WTC11 (cell line): ENCODE data around the gene DRGX.

ENCODE experiments used
- ATF3 ChIP-seq: sonication (generic); formaldehyde crosslinking; conservative IDR thresholded peaks from 2 replicates; pipeline ENCODE4 v1.8.1; 2022; ENCODE audit warnings: mild to moderate bottlenecking, missing genetic modification reagents
- CTCF ChIP-seq: fragments of 200-600 bp; IDR thresholded peaks from 2 replicates; pipeline ENCODE4 v1.8.0; 2022; ENCODE audit warnings: antibody characterized with exemption
- E2F1 ChIP-seq: sonication (generic); formaldehyde crosslinking; IDR thresholded peaks from 2 replicates; pipeline ENCODE4 v1.8.0; 2022; ENCODE audit warnings: mild to moderate bottlenecking, missing genetic modification reagents
- E2F5 ChIP-seq: sonication (generic); formaldehyde crosslinking; IDR thresholded peaks from 2 replicates; pipeline ENCODE4 v1.8.1; 2022; ENCODE audit warnings: mild to moderate bottlenecking, moderate library complexity, missing genetic modification reagents
- ESRRA ChIP-seq: sonication (generic); formaldehyde crosslinking; IDR thresholded peaks from 2 replicates; pipeline ENCODE4 v1.8.1; 2022; ENCODE audit warnings: mild to moderate bottlenecking, missing genetic modification reagents, borderline replicate concordance
- FOXJ3 ChIP-seq: sonication (generic); formaldehyde crosslinking; IDR thresholded peaks from 2 replicates; pipeline ENCODE4 v1.9.0; 2021; ENCODE audit warnings: missing genetic modification reagents, mild to moderate bottlenecking, borderline replicate concordance
- NR3C1 ChIP-seq: sonication (generic); formaldehyde crosslinking; conservative IDR thresholded peaks from 2 replicates; pipeline ENCODE4 v1.8.1; 2023; ENCODE audit warnings: low read depth, mild to moderate bottlenecking, missing genetic modification reagents

- TF ChIP-seq CTCF: no peak
- TF ChIP-seq E2F5 (CRISPR knock-in tag): no peak
- no peak for TF ChIP-seq ESRRA (CRISPR knock-in tag)
- no peak for TF ChIP-seq NR3C1 (CRISPR knock-in tag)
- no peak for TF ChIP-seq FOXJ3 (CRISPR knock-in tag)
- no peak for TF ChIP-seq ATF3
- TF ChIP-seq E2F1 (CRISPR knock-in tag): no peak
Observed at GRCh38 chr10:49412571-49412970, 16.7 kb upstream of the DRGX start.
